Measurements from ENCODE around the gene PMM1. TPM values are rescaled to one million over a fixed set of nuclear protein-coding genes. Genes with fewer than 3 reads are reported as not detected.

The PMM1 gene
- total RNA-seq, 4 donors from 2014 or later, result 17.7 to 26.1 (median 23.8) TPM

DNA sequence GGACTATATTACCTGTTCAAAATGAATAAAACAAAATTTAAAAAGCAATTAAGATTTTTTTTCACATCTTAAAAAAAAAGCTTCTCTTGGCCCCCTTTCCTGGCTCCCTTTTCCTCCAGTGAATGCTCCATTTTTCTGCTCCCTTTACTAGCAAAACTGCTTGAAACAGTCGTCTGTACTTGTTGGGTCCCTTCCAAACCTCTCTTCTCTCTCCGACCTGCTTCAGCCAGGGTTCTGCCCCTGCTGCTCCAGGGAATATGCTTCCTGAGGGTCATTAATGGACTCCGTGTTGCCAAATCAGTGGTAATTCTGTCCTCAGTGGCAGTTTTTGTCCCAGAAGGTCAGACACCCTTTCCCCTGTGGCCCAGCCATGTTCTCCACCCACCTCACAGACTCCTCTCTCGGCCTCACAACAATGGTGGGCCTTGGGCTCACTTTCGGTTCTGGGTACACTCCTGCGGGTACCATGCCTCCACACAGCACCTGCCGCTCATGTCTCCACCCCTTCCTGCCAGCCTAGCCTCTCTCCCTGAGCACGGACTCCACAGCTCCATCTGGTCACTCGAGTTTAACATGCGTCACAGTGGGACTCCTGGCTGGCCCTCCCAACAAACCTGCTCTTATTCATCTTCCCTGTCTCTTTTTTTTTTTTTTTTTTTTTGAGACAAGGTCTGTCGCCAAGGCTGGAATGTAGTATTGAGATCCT, 37.6 kb downstream of the PMM1 start:
- Histone ChIP-seq H3K4me3 (replicated peaks in 1 of 3) (no peak overlapping the region), H3K36me3 (no peaks in the 10 kb centered on the region), H3K9me3 (no peaks in the 10 kb centered on the region), H3K27me3 (no peaks in the 10 kb centered on the region), H3K4me1 (peaks cover 0 to 12% of the 10 kb centered on the region in 2 donors), H3K27ac (no peak overlapping the region)
- no peak for DNase-seq
- WGBS, 2 donors, result 61 to 71% methylated on average over 11 of the region's 11 CpGs
- intact Hi-C loops (cut with DNase I), result no loop called here
- TF ChIP-seq, protein P1, sequence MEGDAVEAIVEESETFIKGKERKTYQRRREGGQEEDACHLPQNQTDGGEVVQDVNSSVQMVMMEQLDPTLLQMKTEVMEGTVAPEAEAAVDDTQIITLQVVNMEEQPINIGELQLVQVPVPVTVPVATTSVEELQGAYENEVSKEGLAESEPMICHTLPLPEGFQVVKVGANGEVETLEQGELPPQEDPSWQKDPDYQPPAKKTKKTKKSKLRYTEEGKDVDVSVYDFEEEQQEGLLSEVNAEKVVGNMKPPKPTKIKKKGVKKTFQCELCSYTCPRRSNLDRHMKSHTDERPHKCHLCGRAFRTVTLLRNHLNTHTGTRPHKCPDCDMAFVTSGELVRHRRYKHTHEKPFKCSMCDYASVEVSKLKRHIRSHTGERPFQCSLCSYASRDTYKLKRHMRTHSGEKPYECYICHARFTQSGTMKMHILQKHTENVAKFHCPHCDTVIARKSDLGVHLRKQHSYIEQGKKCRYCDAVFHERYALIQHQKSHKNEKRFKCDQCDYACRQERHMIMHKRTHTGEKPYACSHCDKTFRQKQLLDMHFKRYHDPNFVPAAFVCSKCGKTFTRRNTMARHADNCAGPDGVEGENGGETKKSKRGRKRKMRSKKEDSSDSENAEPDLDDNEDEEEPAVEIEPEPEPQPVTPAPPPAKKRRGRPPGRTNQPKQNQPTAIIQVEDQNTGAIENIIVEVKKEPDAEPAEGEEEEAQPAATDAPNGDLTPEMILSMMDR (IDR thresholded peaks at IDR 0.05), result no peak
- TF ChIP-seq POLR2A (IDR thresholded peaks at IDR 0.05), result no peak

DNA sequence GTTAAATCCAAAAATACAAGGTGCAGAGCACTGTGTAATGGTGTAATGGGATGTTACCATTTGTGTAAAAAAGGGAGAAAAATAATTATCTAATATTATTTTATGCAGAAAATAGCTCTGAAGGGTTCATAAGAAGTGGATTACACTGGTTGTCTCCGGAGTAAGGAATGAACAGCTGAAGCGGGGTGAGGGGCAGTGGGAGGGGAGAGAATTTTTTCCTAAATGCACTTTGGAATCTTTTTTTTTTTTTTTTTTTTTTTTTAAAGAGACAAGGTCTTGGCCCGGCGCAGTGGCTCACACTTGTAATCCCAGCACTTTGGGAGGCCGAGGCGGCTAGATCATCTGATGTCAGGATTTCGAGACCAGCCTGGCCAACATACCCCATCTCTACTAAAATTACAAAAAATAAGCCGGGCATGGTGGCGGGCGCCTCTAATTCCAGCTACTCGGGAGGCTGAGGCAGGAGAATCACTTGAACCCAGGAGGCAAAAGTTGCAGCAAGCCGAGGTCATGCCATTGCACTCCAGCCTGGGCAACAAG, 38.6 kb downstream of the PMM1 start:
- no peak for DNase-seq
- Histone ChIP-seq H3K9me3 (no peaks in the 10 kb centered on the region), H3K4me1 (peaks cover 0 to 9% of the 10 kb centered on the region in 2 donors), H3K36me3 (no peaks in the 10 kb centered on the region), H3K4me3 (replicated peaks in 1 of 3) (no peak overlapping the region), H3K27ac (no peak overlapping the region), H3K27me3 (no peaks in the 10 kb centered on the region)
- intact Hi-C loops (cut with DNase I), result no loop called here
- TF ChIP-seq, protein P1 (IDR thresholded peaks at IDR 0.05), result no peak
- no peak for TF ChIP-seq POLR2A (IDR thresholded peaks at IDR 0.05)
- WGBS, 2 donors, result 87 to 90% methylated on average over 12 of the region's 12 CpGs

DNA sequence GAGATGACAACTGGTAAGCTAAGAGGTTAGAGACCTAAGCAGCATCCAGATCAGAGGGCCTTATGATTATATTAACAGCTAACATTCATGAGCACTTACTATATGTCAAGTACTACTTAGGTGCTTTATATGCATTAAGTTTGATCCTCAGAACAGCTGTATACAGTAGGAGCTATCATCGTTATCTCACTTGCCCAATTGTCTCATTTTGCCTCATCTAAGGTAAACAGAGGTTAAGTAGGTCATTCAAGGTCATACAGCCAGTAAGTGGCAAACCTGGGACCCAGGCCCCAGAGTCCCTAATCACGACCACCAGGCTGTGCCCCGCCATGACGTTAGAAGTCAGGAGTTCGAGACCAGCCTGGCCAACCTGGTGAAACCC, 40.8 kb downstream of the PMM1 start:
- H3K4me1 ChIP-seq, result peaks cover 4 to 11% of the 10 kb centered on the region in 2 donors
- WGBS, 2 donors, result 83 to 89% methylated on average over 5 of the region's 5 CpGs
- no peaks in the 10 kb centered on the region for H3K9me3 ChIP-seq
- intact Hi-C loops (cut with DNase I), result no loop called here
- DNase-seq, result no peak
- no peak overlapping the region for H3K27ac ChIP-seq
- no peaks in the 10 kb centered on the region for H3K36me3 ChIP-seq
- no peak overlapping the region for H3K4me3 ChIP-seq (replicated peaks in 1 of 3)
- no peak for TF ChIP-seq POLR2A (IDR thresholded peaks at IDR 0.05)
- TF ChIP-seq, protein P1 (IDR thresholded peaks at IDR 0.05), result no peak
- no peaks in the 10 kb centered on the region for H3K27me3 ChIP-seq

DNA sequence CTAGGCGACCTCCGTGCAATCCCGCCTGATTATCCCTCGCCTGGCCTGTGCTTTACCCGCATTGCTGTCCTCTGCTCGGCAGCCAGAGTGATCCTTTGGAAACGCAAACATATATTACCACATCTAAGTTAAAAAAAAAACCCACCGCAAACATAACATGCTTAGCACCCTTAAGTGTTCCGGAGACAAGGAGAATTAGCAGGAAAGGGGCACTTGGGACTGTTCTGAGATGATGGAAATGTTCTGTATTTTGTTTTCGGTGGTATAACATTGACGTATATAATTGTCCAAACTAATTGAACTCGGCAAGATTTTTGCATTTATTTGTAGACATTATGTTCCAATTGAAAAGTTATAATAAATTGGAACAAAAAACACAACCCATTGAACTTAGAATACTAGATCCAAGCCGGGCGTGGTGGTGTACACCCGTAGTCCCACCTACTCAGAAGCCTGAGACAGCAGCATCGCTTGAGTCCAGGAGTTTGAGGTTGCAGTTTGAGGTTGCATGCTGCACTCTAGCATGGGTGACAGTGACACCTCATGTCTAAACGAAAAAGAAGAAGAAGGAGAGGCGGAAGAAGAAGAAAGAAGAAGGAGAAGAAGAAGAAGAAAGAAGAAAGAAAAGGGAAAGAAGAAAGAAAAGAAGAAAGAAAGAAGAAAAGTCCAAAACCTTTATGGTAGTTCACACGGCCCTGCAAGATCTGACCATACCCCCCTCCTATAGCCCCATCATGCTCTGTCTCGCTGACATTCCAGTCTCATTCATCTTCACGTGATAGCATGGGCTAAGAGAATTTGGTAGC, 44.8 kb downstream of the PMM1 start:
- DNase-seq, result no peak
- Histone ChIP-seq H3K4me1 (peaks cover 16 to 26% of the 10 kb centered on the region in 2 donors), H3K27me3 (no peaks in the 10 kb centered on the region), H3K4me3 (replicated peaks in 1 of 3) (peak overlapping the region in 1 of 3 donors; percentile 77), H3K27ac (peak overlapping the region in 1 of 3 donors; percentile 89), H3K36me3 (no peaks in the 10 kb centered on the region), H3K9me3 (no peaks in the 10 kb centered on the region)
- intact Hi-C loops (cut with DNase I), result loop anchor here (5.0 kb wide), 1 partner anchor 52 kb away; no protein-coding TSS in a partner anchor
- TF ChIP-seq POLR2A (IDR thresholded peaks at IDR 0.05), result no peak
- TF ChIP-seq, protein P1 (IDR thresholded peaks at IDR 0.05), result no peak
- 29 to 30% methylated on average over 17 to 21 of the region's 21 CpGs for WGBS, 2 donors

Measured in thyroid gland (tissue), 4 donors.